Kidney (tissue), 14 donors: ENCODE results near the gene COPE. TPM values are rescaled to one million over a fixed set of nuclear protein-coding genes. Genes with fewer than 3 reads are reported as not detected.

Experiments used
- DNase-seq, 5 donors: peaks; one replicate each; pipeline ENCODE4 v3.0.0-alpha.2; 2013 to 2020
- FAIRE-seq: peaks from 2 replicates; lab custom pipeline; 2012; peaks lifted over from hg19 to GRCh38; lab: Jason Lieb, UNC
- H3K27ac ChIP-seq, 2 donors: one replicate each; pipeline ENCODE4 v1.7.0; 2013; ENCODE audit warnings: low read depth in 2 of 2, low read length in 2 of 2, inconsistent platforms in 1 of 2
- H3K27me3 ChIP-seq: one replicate; pipeline ENCODE4 v1.7.1; 2013; ENCODE audit warnings: low read length, inconsistent platforms; ENCODE audit not compliant: control insufficient read depth, insufficient read depth
- H3K36me3 ChIP-seq, 3 donors: one replicate each; pipeline versions ENCODE4 v1.7.0 to v1.7.1; 2013; ENCODE audit warnings: low read length in 3 of 3, control low read depth in 1 of 3, inconsistent platforms in 1 of 3; ENCODE audit not compliant: insufficient read depth in 3 of 3, control insufficient read depth in 2 of 3
- H3K4me1 ChIP-seq, 3 donors: one replicate each; pipeline versions ENCODE4 v1.7.0 to v1.7.1; 2013; ENCODE audit warnings: low read length in 3 of 3, inconsistent platforms in 1 of 3, low read depth in 1 of 3; ENCODE audit not compliant: control insufficient read depth in 2 of 3, insufficient read depth in 2 of 3
- H3K4me3 ChIP-seq, 3 donors: one replicate each; pipeline versions ENCODE4 v1.7.0 to v1.8.1; 2013; ENCODE audit warnings: low read length in 3 of 3, control low read depth in 1 of 3, inconsistent platforms in 1 of 3
- H3K9ac ChIP-seq, 3 donors: one replicate each; pipeline versions ENCODE4 v1.7.0 to v1.7.1; 2013; ENCODE audit warnings: low read length in 3 of 3, control low read depth in 1 of 3, inconsistent platforms in 1 of 3
- H3K9me3 ChIP-seq, 3 donors: one replicate each; pipeline versions ENCODE4 v1.7.0 to v1.7.1; 2013; ENCODE audit warnings: low read length in 3 of 3, control low read depth in 1 of 3, inconsistent platforms in 1 of 3; ENCODE audit not compliant: control insufficient read depth in 2 of 3, insufficient read depth in 1 of 3
- CTCF ChIP-seq: IDR thresholded peaks from 3 replicates; pipeline ENCODE4 v1.5.1; 2012; ENCODE audit warnings: mild to moderate bottlenecking, moderate library complexity, borderline replicate concordance; ENCODE audit not compliant: insufficient read depth; ENCODE audit errors: extremely low read depth
- intact Hi-C: fragments of 100-400 bp; cut with DNase I; formaldehyde crosslinking; loops from one replicate; pipeline ENCODE4 v1.11.1; 2022
- polyA plus RNA-seq: library from polyadenylated mRNA; stranded (reverse); fragments of 350-450 nt; fragmentation: Illumina TruSeq; extraction: RNeasy Lipid Tissue Mini Kit (QIAGEN cat#74804); gene quantifications from one replicate; pipeline ENCODE4 v1.2.3, GENCODE V29; 2014; ENCODE audit warnings: low read depth, low replicate concordance; ENCODE audit not compliant: insufficient read depth
- total RNA-seq: library from RNA; stranded (reverse); fragmentation: NEBNext Ultra II Directional; extraction: Animal tissue kit (Norgen Biotek cat#: 25700); gene quantifications from one replicate; pipeline ENCODE4 v1.2.1, GENCODE V29; 2021
- donor health status: control.
- donor health status: control.
- donor health status: control.
- donor health status: control.
- donor health status: control.
- donor health status: DM: yes; HTN: yes; CAD: no.
- donor health status: Normal renal cell carcinoma (clear cell type).

COPE gene
- total and polyA plus RNA-seq, 2 donors from 2014 or later: 166 to 263 TPM

- FAIRE-seq (no peak), DNase-seq (no peak)
- intact Hi-C loops: no loop called here
- H3K36me3 ChIP-seq: peaks cover 0 to 3% (median 0%) of the 10 kb centered on the region in 3 donors
- H3K9me3 ChIP-seq: no peaks in the 10 kb centered on the region
- TF ChIP-seq CTCF: no peak
- H3K4me1 ChIP-seq: no peaks in the 10 kb centered on the region
- no peak overlapping the region for H3K27ac ChIP-seq
- no peak overlapping the region for H3K9ac ChIP-seq
- H3K27me3 ChIP-seq: no peaks in the 10 kb centered on the region
- no peak overlapping the region for H3K4me3 ChIP-seq
Measured at GRCh38 chr19:18910010-18910409, 9.2 kb downstream of the COPE start.

- Histone ChIP-seq H3K9me3 (no peaks in the 10 kb centered on the region), H3K4me3 (no peak overlapping the region), H3K27ac (no peak overlapping the region), H3K36me3 (peaks cover 0 to 5% (median 0%) of the 10 kb centered on the region in 3 donors), H3K9ac (no peak overlapping the region), H3K4me1 (no peaks in the 10 kb centered on the region), H3K27me3 (no peaks in the 10 kb centered on the region)
- FAIRE-seq: no peak
- no peak for DNase-seq
- intact Hi-C loops: no loop called here
- TF ChIP-seq CTCF: no peak
Measured at GRCh38 chr19:18908917-18909619, 10.1 kb downstream of the COPE start.

- Histone ChIP-seq H3K4me1 (no peaks in the 10 kb centered on the region), H3K27ac (no peak overlapping the region), H3K27me3 (no peaks in the 10 kb centered on the region), H3K9me3 (no peaks in the 10 kb centered on the region), H3K4me3 (no peak overlapping the region), H3K9ac (no peak overlapping the region), H3K36me3 (peaks cover 0 to 7% (median 0%) of the 10 kb centered on the region in 3 donors)
- no peak for TF ChIP-seq CTCF
- no peak for DNase-seq
- FAIRE-seq: no peak
- intact Hi-C loops: no loop called here
Measured at GRCh38 chr19:18906605-18907519, 12.3 kb downstream of the COPE start.
